ENCODE results near the gene NUP62.

DNA sequence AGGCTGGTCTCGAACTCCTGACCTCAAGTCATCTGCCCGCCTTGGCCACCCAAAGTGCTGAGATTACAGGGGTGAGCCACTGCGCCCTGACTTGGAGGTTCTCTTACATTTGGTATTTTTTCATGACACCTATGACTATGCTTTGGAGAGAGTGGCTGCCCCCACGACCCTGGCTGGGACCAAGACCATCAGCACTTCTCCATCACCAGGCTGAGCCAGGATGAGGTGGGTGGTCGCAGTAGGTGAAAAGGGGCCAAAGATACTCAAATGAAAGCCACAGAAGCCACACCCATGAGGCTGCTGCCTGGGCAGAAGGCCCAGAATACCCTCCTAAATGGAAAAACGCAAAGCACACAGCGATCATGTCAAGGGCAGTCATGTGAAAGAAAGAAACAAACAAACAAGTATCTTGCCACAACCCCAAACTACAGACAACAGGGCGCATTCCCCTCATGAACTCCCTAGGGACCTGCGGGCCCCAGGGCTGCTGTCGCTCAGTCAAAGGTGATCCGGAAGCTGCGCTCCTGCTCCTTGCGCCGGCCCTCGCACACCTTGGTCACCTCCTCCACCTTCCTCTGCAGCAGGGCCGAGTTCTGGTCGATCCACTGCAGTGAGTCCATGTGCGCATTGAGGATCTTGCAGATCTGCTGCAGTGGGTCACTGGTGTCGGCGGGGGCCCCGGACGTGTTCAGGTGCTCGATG is 21.4 kb downstream of the NUP62 start:
- TF ChIP-seq TAF1 (IDR thresholded peaks at IDR 0.05; ENCODE audit: low read depth) (no peak), RAD21 (IDR thresholded peaks at IDR 0.05; ENCODE audit: low read depth) (no peak), TCF12 (IDR thresholded peaks at IDR 0.05; ENCODE audit: low read depth) (no peak), EP300 (IDR thresholded peaks at IDR 0.05; ENCODE audit: borderline replicate concordance) (no peak), NFIC (IDR thresholded peaks at IDR 0.05) (no peak), EGR1 (IDR thresholded peaks at IDR 0.05) (no peak), YY1 (IDR thresholded peaks at IDR 0.05; ENCODE audit: low read depth) (no peak), FOXM1 (IDR thresholded peaks at IDR 0.05; ENCODE audit: borderline replicate concordance, low read depth) (no peak), CEBPB (IDR thresholded peaks at IDR 0.05) (no peak)
- TF ChIP-seq, protein P1, sequence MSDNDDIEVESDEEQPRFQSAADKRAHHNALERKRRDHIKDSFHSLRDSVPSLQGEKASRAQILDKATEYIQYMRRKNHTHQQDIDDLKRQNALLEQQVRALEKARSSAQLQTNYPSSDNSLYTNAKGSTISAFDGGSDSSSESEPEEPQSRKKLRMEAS (IDR thresholded peaks at IDR 0.05): no peak
- TF ChIP-seq, protein P2, sequence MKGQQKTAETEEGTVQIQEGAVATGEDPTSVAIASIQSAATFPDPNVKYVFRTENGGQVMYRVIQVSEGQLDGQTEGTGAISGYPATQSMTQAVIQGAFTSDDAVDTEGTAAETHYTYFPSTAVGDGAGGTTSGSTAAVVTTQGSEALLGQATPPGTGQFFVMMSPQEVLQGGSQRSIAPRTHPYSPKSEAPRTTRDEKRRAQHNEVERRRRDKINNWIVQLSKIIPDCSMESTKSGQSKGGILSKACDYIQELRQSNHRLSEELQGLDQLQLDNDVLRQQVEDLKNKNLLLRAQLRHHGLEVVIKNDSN (IDR thresholded peaks at IDR 0.05): no peak
- TF ChIP-seq, protein P3, sequence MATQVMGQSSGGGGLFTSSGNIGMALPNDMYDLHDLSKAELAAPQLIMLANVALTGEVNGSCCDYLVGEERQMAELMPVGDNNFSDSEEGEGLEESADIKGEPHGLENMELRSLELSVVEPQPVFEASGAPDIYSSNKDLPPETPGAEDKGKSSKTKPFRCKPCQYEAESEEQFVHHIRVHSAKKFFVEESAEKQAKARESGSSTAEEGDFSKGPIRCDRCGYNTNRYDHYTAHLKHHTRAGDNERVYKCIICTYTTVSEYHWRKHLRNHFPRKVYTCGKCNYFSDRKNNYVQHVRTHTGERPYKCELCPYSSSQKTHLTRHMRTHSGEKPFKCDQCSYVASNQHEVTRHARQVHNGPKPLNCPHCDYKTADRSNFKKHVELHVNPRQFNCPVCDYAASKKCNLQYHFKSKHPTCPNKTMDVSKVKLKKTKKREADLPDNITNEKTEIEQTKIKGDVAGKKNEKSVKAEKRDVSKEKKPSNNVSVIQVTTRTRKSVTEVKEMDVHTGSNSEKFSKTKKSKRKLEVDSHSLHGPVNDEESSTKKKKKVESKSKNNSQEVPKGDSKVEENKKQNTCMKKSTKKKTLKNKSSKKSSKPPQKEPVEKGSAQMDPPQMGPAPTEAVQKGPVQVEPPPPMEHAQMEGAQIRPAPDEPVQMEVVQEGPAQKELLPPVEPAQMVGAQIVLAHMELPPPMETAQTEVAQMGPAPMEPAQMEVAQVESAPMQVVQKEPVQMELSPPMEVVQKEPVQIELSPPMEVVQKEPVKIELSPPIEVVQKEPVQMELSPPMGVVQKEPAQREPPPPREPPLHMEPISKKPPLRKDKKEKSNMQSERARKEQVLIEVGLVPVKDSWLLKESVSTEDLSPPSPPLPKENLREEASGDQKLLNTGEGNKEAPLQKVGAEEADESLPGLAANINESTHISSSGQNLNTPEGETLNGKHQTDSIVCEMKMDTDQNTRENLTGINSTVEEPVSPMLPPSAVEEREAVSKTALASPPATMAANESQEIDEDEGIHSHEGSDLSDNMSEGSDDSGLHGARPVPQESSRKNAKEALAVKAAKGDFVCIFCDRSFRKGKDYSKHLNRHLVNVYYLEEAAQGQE (IDR thresholded peaks at IDR 0.05; ENCODE audit: low read depth): no peak

All from Ishikawa (cell line).